ENCODE measurements around the gene AADACL4.

Gene AADACL4

GRCh38 chr1:12625276-12625675 is 18.6 kb upstream of the AADACL4 start:
- no peak for TF ChIP-seq CTCF (IDR thresholded peaks at IDR 0.05)

GRCh38 chr1:12626888-12627287 is 17.0 kb upstream of the AADACL4 start:
- TF ChIP-seq CTCF (IDR thresholded peaks at IDR 0.05), result no peak

- no peak for TF ChIP-seq CTCF (IDR thresholded peaks at IDR 0.05)
These were observed 16.6 kb upstream of the AADACL4 start for GRCh38 chr1:12627296-12627695.

DNA sequence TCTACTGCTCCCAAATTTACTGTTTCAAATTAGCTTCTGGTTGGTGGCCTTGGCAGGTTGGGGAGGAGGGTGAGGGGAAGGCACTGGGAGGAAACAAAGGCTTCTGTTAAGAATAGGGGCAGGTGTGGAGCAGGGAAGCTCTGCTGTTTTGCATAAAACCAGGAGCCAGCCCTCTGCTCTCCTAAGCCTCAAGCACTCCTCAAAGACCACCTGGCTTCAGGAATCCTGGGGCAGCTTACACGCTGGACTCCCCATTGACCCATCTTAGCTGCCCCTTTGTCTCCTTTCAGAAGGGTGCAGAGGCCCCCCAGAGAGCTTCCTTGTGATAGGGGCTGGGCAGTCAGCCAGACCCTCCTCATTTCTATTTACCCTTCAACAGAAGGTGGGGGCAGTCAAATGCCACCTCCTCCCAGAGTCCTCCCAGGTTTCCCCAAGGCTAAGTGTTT is 14.4 kb upstream of the AADACL4 start:
- no peak for TF ChIP-seq CTCF (IDR thresholded peaks at IDR 0.05)

GRCh38 chr1:12629985-12630760 is 13.7 kb upstream of the AADACL4 start:
- no peak for TF ChIP-seq CTCF (IDR thresholded peaks at IDR 0.05)

- TF ChIP-seq CTCF (IDR thresholded peaks at IDR 0.05), result no peak
These were observed 12.8 kb upstream of the AADACL4 start for GRCh38 chr1:12630946-12631530.

DNA sequence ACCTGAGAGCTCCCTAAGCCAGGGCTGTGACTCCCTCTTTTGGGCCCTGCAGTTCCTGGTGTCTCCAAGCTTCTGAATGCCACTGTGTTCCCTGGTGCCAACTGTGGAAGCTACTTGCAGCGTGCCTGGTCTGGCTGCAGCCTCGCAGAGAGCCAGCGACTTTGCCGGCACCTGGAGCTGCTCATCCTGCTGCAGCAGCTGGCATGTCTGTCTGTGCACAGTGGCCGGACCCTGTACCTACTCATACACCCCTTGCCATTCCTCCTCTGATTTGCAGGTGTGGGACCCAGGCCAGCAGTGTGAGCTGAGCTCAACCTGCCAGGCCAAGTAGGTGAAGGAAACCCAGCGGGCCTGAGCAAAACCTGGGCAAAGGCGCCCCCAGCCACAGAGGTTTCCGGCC is 12.3 kb upstream of the AADACL4 start:
- no peak for TF ChIP-seq CTCF (IDR thresholded peaks at IDR 0.05)
